Measurements from ENCODE around the gene HIRA.

The HIRA gene

GRCh38 chr22:19349778-19350475 lies 81.6 kb downstream of the HIRA start:
- H2AFZ ChIP-seq (ENCODE audit: low read length), result no peak overlapping the region
- H3K4ac ChIP-seq (ENCODE audit: low read length), result no peak overlapping the region
- no peak overlapping the region for H3K23ac ChIP-seq (ENCODE audit: low read depth, low read length, poor library complexity)
- no peak overlapping the region for H3K4me3 ChIP-seq (ENCODE audit: low read length in 2 of 2)
- DNase-seq (ENCODE audit: low spot score), result no peak
- H4K8ac ChIP-seq (ENCODE audit: low read depth, low read length), result no peak overlapping the region
- no peak overlapping the region for H2AK5ac ChIP-seq (ENCODE audit: low read depth, low read length)
- H3K27ac ChIP-seq (replicated peaks; ENCODE audit: low read length), result no peak overlapping the region
- peaks cover 0 to 3% of the 10 kb centered on the region in 2 donors for H3K4me1 ChIP-seq (ENCODE audit: control insufficient read depth in 2 of 2, insufficient read depth in 1 of 2, low read depth in 1 of 2, low read length in 2 of 2)
- H2BK120ac ChIP-seq (ENCODE audit: low read depth, low read length), result no peak overlapping the region
- H2BK15ac ChIP-seq (ENCODE audit: low read length), result no peak overlapping the region
- H3K4me2 ChIP-seq (ENCODE audit: insufficient read depth, low read length, poor library complexity, severe bottlenecking), result no peak overlapping the region
- H3K9ac ChIP-seq (ENCODE audit: low read depth, low read length, poor library complexity), result no peak overlapping the region
- H3K36me3 ChIP-seq (replicated peaks in 1 of 2; ENCODE audit: control insufficient read depth in 2 of 2, insufficient read depth in 2 of 2, low read length in 2 of 2), result peaks cover 48 to 93% of the 10 kb centered on the region in 2 donors
- H3K27me3 ChIP-seq (ENCODE audit: control insufficient read depth in 3 of 3, insufficient read depth in 3 of 3, low read depth in 1 of 3, low read length in 3 of 3), result no peaks in the 10 kb centered on the region
- no peak overlapping the region for H3K14ac ChIP-seq (ENCODE audit: low read length)
- WGBS, 2 donors (ENCODE audit: extremely low coverage in 2 of 2, insufficient read length in 2 of 2, insufficient replicate concordance in 1 of 2), result no CpG with 5 or more reads among the region's 5 CpGs
- no peak overlapping the region for H2BK12ac ChIP-seq (ENCODE audit: low read length)
- H2BK5ac ChIP-seq (ENCODE audit: low read length), result no peak overlapping the region
- peaks cover 2% of the 10 kb centered on the region for H3K79me1 ChIP-seq (ENCODE audit: low read depth, low read length)
- no peak overlapping the region for H3K18ac ChIP-seq (ENCODE audit: low read length)
- peaks cover 5 to 17% of the 10 kb centered on the region in 2 donors for H3K9me3 ChIP-seq (replicated peaks in 1 of 2; ENCODE audit: control insufficient read depth in 2 of 2, insufficient read depth in 1 of 2, low read depth in 1 of 2, low read length in 2 of 2)
- no peak overlapping the region for H4K91ac ChIP-seq (ENCODE audit: low read depth, low read length, poor library complexity)

DNA sequence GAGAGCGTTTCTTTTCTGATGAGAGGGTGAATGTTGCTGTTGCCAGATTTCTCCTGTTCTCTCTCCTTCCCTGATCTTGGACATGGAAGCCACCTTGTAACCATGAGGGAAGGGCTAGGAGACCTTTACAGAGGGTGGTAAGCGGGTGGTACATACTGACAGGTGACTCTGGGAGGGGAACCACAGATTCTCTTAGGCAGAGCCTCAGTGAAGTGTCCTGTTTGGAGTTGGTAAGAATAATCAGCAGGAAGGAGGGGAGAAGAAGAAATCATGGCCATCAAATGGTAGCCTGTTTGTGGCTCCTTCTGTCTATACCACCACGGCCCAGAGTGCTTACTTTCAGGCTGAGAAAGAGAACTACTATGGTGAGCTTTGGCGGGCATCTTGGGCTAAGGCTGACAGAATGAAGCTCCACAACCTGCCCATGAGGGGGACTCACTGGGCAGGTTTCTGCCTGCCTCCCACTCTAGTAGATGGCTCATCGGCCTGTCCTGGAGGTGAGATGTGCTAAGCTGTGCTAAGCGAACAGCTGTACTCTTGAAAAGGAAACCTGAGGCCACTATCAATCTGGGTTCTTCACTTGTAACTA lies 84.8 kb downstream of the HIRA start:
- Histone ChIP-seq H3K4me3 (ENCODE audit: low read length in 2 of 2) (no peak overlapping the region), H3K4ac (ENCODE audit: low read length) (no peak overlapping the region), H4K91ac (ENCODE audit: low read depth, low read length, poor library complexity) (no peak overlapping the region), H3K27ac (replicated peaks; ENCODE audit: low read length) (no peak overlapping the region), H3K4me1 (ENCODE audit: control insufficient read depth in 2 of 2, insufficient read depth in 1 of 2, low read depth in 1 of 2, low read length in 2 of 2) (no peaks in the 10 kb centered on the region), H3K79me1 (ENCODE audit: low read depth, low read length) (no peaks in the 10 kb centered on the region), H2BK15ac (ENCODE audit: low read length) (no peak overlapping the region), H3K36me3 (replicated peaks in 1 of 2; ENCODE audit: control insufficient read depth in 2 of 2, insufficient read depth in 2 of 2, low read length in 2 of 2) (peaks cover 30 to 88% of the 10 kb centered on the region in 2 donors), H2BK120ac (ENCODE audit: low read depth, low read length) (no peak overlapping the region), H4K8ac (ENCODE audit: low read depth, low read length) (no peak overlapping the region), H2AFZ (ENCODE audit: low read length) (no peak overlapping the region), H2BK5ac (ENCODE audit: low read length) (no peak overlapping the region), H3K9ac (ENCODE audit: low read depth, low read length, poor library complexity) (no peak overlapping the region), H3K27me3 (ENCODE audit: control insufficient read depth in 3 of 3, insufficient read depth in 3 of 3, low read depth in 1 of 3, low read length in 3 of 3) (no peaks in the 10 kb centered on the region), H3K4me2 (ENCODE audit: insufficient read depth, low read length, poor library complexity, severe bottlenecking) (no peak overlapping the region), H3K18ac (ENCODE audit: low read length) (no peak overlapping the region), H2BK12ac (ENCODE audit: low read length) (no peak overlapping the region), H3K9me3 (replicated peaks in 1 of 2; ENCODE audit: control insufficient read depth in 2 of 2, insufficient read depth in 1 of 2, low read depth in 1 of 2, low read length in 2 of 2) (peaks cover 5 to 20% of the 10 kb centered on the region in 2 donors), H3K23ac (ENCODE audit: low read depth, low read length, poor library complexity) (no peak overlapping the region), H2AK5ac (ENCODE audit: low read depth, low read length) (no peak overlapping the region), H3K14ac (ENCODE audit: low read length) (no peak overlapping the region)
- no peak for DNase-seq (ENCODE audit: low spot score)
- WGBS, 2 donors (ENCODE audit: extremely low coverage in 2 of 2, insufficient read length in 2 of 2, insufficient replicate concordance in 1 of 2), result no CpG with 5 or more reads among the region's 6 CpGs

- H3K18ac ChIP-seq (ENCODE audit: low read length), result no peak overlapping the region
- no peak overlapping the region for H4K91ac ChIP-seq (ENCODE audit: low read depth, low read length, poor library complexity)
- no peak overlapping the region for H2AK5ac ChIP-seq (ENCODE audit: low read depth, low read length)
- no peak overlapping the region for H3K23ac ChIP-seq (ENCODE audit: low read depth, low read length, poor library complexity)
- H3K4me3 ChIP-seq (ENCODE audit: low read length in 2 of 2), result no peak overlapping the region
- no peak overlapping the region for H3K27ac ChIP-seq (replicated peaks; ENCODE audit: low read length)
- H3K9ac ChIP-seq (ENCODE audit: low read depth, low read length, poor library complexity), result no peak overlapping the region
- H2BK15ac ChIP-seq (ENCODE audit: low read length), result no peak overlapping the region
- H3K79me1 ChIP-seq (ENCODE audit: low read depth, low read length), result no peaks in the 10 kb centered on the region
- no peak overlapping the region for H2BK12ac ChIP-seq (ENCODE audit: low read length)
- no peaks in the 10 kb centered on the region for H3K4me1 ChIP-seq (ENCODE audit: control insufficient read depth in 2 of 2, insufficient read depth in 1 of 2, low read depth in 1 of 2, low read length in 2 of 2)
- no peak overlapping the region for H3K4me2 ChIP-seq (ENCODE audit: insufficient read depth, low read length, poor library complexity, severe bottlenecking)
- no peak overlapping the region for H3K4ac ChIP-seq (ENCODE audit: low read length)
- WGBS, 2 donors (ENCODE audit: extremely low coverage in 2 of 2, insufficient read length in 2 of 2, insufficient replicate concordance in 1 of 2), result no CpG with 5 or more reads among the region's 1 CpG
- H2BK120ac ChIP-seq (ENCODE audit: low read depth, low read length), result no peak overlapping the region
- DNase-seq (ENCODE audit: low spot score), result no peak
- H3K14ac ChIP-seq (ENCODE audit: low read length), result no peak overlapping the region
- H3K27me3 ChIP-seq (ENCODE audit: control insufficient read depth in 3 of 3, insufficient read depth in 3 of 3, low read depth in 1 of 3, low read length in 3 of 3), result no peaks in the 10 kb centered on the region
- no peak overlapping the region for H2BK5ac ChIP-seq (ENCODE audit: low read length)
- peaks cover 5 to 38% of the 10 kb centered on the region in 2 donors for H3K9me3 ChIP-seq (replicated peaks in 1 of 2; ENCODE audit: control insufficient read depth in 2 of 2, insufficient read depth in 1 of 2, low read depth in 1 of 2, low read length in 2 of 2)
- no peak overlapping the region for H4K8ac ChIP-seq (ENCODE audit: low read depth, low read length)
- H3K36me3 ChIP-seq (replicated peaks in 1 of 2; ENCODE audit: control insufficient read depth in 2 of 2, insufficient read depth in 2 of 2, low read length in 2 of 2), result peaks cover 15 to 85% of the 10 kb centered on the region in 2 donors
- no peak overlapping the region for H2AFZ ChIP-seq (ENCODE audit: low read length)
Observed at GRCh38 chr22:19344420-19344819, 87.1 kb downstream of the HIRA start.

DNA sequence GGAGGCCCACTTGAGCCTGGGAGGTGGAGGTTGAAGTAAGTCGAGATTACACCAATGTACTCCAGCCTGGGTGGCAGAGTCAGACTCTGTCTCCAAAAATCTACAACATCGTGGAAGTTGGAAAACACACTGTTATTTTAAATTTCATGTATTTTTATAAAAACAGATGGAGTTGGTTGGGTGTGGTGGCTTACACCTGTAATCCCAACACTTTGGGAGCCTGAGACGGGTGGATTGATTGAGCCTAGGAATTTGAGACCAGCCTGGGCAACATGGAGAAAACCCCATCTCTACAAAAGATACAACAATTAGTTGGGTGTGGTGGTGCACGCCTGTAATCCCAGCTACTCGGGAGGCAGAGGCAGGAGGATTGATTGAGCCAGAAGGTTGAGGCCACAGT lies 88.1 kb downstream of the HIRA start:
- Histone ChIP-seq H3K27me3 (ENCODE audit: control insufficient read depth in 3 of 3, insufficient read depth in 3 of 3, low read depth in 1 of 3, low read length in 3 of 3) (no peaks in the 10 kb centered on the region), H3K79me1 (ENCODE audit: low read depth, low read length) (no peaks in the 10 kb centered on the region), H3K4ac (ENCODE audit: low read length) (no peak overlapping the region), H3K23ac (ENCODE audit: low read depth, low read length, poor library complexity) (no peak overlapping the region), H3K27ac (replicated peaks; ENCODE audit: low read length) (no peak overlapping the region), H2BK120ac (ENCODE audit: low read depth, low read length) (no peak overlapping the region), H4K8ac (ENCODE audit: low read depth, low read length) (no peak overlapping the region), H3K36me3 (replicated peaks in 1 of 2; ENCODE audit: control insufficient read depth in 2 of 2, insufficient read depth in 2 of 2, low read length in 2 of 2) (peaks cover 15 to 88% of the 10 kb centered on the region in 2 donors), H2BK15ac (ENCODE audit: low read length) (no peak overlapping the region), H2BK12ac (ENCODE audit: low read length) (no peak overlapping the region), H3K9me3 (replicated peaks in 1 of 2; ENCODE audit: control insufficient read depth in 2 of 2, insufficient read depth in 1 of 2, low read depth in 1 of 2, low read length in 2 of 2) (peaks cover 5 to 46% of the 10 kb centered on the region in 2 donors), H3K18ac (ENCODE audit: low read length) (no peak overlapping the region), H4K91ac (ENCODE audit: low read depth, low read length, poor library complexity) (no peak overlapping the region), H3K4me1 (ENCODE audit: control insufficient read depth in 2 of 2, insufficient read depth in 1 of 2, low read depth in 1 of 2, low read length in 2 of 2) (no peaks in the 10 kb centered on the region), H2AK5ac (ENCODE audit: low read depth, low read length) (no peak overlapping the region), H2AFZ (ENCODE audit: low read length) (no peak overlapping the region), H2BK5ac (ENCODE audit: low read length) (no peak overlapping the region), H3K14ac (ENCODE audit: low read length) (no peak overlapping the region), H3K4me2 (ENCODE audit: insufficient read depth, low read length, poor library complexity, severe bottlenecking) (no peak overlapping the region), H3K9ac (ENCODE audit: low read depth, low read length, poor library complexity) (no peak overlapping the region), H3K4me3 (ENCODE audit: low read length in 2 of 2) (no peak overlapping the region)
- WGBS, 2 donors (ENCODE audit: extremely low coverage in 2 of 2, insufficient read length in 2 of 2, insufficient replicate concordance in 1 of 2), result no CpG with 5 or more reads among the region's 5 CpGs
- DNase-seq (ENCODE audit: low spot score), result no peak

Measured in neuronal stem cell (in vitro differentiated cells).